ENCODE measurements around the gene BOD1L2. TPM values are rescaled to one million over a fixed set of nuclear protein-coding genes. Genes with fewer than 3 reads are reported as not detected.
A peak's percentile ranks its signal among the peaks of the same experiment; 100 is the strongest.

Gene BOD1L2
- total RNA-seq, 4 donors from 2014 or later, result not detected

- H3K9me3 ChIP-seq, result peaks cover 0 to 4% (median 0%) of the 10 kb centered on the region in 4 donors
- no peak overlapping the region for H3K4me3 ChIP-seq
- intact Hi-C loops (cut with DNase I), result no loop called here
- peak; percentile 31 for DNase-seq (ENCODE audit: extremely low spot score)
- TF ChIP-seq POLR2A (IDR thresholded peaks at IDR 0.05; ENCODE audit: low read depth), result no peak
- H3K27me3 ChIP-seq, result no peaks in the 10 kb centered on the region
- no peak overlapping the region for H3K27ac ChIP-seq (replicated peaks in 1 of 4)
- no peaks in the 10 kb centered on the region for H3K4me1 ChIP-seq
- H3K36me3 ChIP-seq, result no peaks in the 10 kb centered on the region
- WGBS, result 55% methylated on average over 3 of the region's 3 CpGs
Measured at GRCh38 chr18:57194070-57194469, 47.2 kb downstream of the BOD1L2 start.

- Histone ChIP-seq H3K9me3 (peaks cover 0 to 4% (median 0%) of the 10 kb centered on the region in 4 donors), H3K4me1 (no peaks in the 10 kb centered on the region), H3K4me3 (no peak overlapping the region), H3K27ac (replicated peaks in 1 of 4) (no peak overlapping the region), H3K36me3 (no peaks in the 10 kb centered on the region), H3K27me3 (no peaks in the 10 kb centered on the region)
- 49% methylated on average over 3 of the region's 3 CpGs for WGBS
- no peak for TF ChIP-seq POLR2AphosphoS5 (IDR thresholded peaks at IDR 0.05)
- no peak for TF ChIP-seq POLR2A (IDR thresholded peaks at IDR 0.05; ENCODE audit: low read depth)
- TF ChIP-seq EP300 (IDR thresholded peaks at IDR 0.05), result no peak
- TF ChIP-seq, protein P1, sequence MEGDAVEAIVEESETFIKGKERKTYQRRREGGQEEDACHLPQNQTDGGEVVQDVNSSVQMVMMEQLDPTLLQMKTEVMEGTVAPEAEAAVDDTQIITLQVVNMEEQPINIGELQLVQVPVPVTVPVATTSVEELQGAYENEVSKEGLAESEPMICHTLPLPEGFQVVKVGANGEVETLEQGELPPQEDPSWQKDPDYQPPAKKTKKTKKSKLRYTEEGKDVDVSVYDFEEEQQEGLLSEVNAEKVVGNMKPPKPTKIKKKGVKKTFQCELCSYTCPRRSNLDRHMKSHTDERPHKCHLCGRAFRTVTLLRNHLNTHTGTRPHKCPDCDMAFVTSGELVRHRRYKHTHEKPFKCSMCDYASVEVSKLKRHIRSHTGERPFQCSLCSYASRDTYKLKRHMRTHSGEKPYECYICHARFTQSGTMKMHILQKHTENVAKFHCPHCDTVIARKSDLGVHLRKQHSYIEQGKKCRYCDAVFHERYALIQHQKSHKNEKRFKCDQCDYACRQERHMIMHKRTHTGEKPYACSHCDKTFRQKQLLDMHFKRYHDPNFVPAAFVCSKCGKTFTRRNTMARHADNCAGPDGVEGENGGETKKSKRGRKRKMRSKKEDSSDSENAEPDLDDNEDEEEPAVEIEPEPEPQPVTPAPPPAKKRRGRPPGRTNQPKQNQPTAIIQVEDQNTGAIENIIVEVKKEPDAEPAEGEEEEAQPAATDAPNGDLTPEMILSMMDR (IDR thresholded peaks at IDR 0.05), result no peak
- intact Hi-C loops (cut with DNase I), result no loop called here
- no peak for DNase-seq (ENCODE audit: extremely low spot score)
Measured at GRCh38 chr18:57194622-57195021, 47.7 kb downstream of the BOD1L2 start.

GRCh38 chr18:57195341-57195740 lies 48.5 kb downstream of the BOD1L2 start:
- no peaks in the 10 kb centered on the region for H3K27me3 ChIP-seq
- no peaks in the 10 kb centered on the region for H3K36me3 ChIP-seq
- peaks cover 0 to 4% (median 0%) of the 10 kb centered on the region in 4 donors for H3K9me3 ChIP-seq
- intact Hi-C loops (cut with DNase I), result no loop called here
- TF ChIP-seq POLR2AphosphoS5 (IDR thresholded peaks at IDR 0.05), result no peak
- TF ChIP-seq EP300 (IDR thresholded peaks at IDR 0.05), result no peak
- H3K4me1 ChIP-seq, result no peaks in the 10 kb centered on the region
- no peak for DNase-seq (ENCODE audit: extremely low spot score)
- H3K27ac ChIP-seq (replicated peaks in 1 of 4), result no peak overlapping the region
- H3K4me3 ChIP-seq, result no peak overlapping the region
- 76% methylated on average over 1 of the region's 1 CpG for WGBS

DNA sequence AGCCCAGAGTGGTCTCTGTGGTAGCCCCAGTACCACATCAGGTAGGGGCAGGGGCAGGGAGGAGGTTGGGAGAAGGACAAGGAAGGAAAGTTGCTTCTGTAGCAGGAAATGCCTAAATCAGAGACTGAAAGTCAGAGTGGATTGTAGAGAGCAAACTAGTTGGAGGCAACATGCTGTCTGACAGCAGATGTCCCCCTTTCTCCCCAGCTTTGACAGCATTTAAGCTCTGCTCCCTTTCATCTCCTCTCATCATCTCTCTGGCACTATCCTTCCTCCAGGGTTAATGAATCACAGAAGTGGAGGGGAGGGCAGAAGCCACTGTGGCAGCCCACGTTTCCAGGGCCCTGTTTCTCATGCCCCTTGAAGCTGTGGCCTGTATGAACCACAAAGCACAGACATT lies 50.4 kb downstream of the BOD1L2 start:
- 27% methylated on average over 1 of the region's 1 CpG for WGBS
- no peaks in the 10 kb centered on the region for H3K9me3 ChIP-seq
- no peak overlapping the region for H3K27ac ChIP-seq (replicated peaks in 1 of 4)
- H3K4me3 ChIP-seq, result no peak overlapping the region
- no peak for DNase-seq (ENCODE audit: extremely low spot score)
- intact Hi-C loops (cut with DNase I), result no loop called here
- H3K36me3 ChIP-seq, result no peaks in the 10 kb centered on the region
- no peaks in the 10 kb centered on the region for H3K4me1 ChIP-seq
- no peaks in the 10 kb centered on the region for H3K27me3 ChIP-seq
- no peak for TF ChIP-seq EP300 (IDR thresholded peaks at IDR 0.05)
- TF ChIP-seq POLR2A (IDR thresholded peaks at IDR 0.05; ENCODE audit: low read depth), result no peak
- TF ChIP-seq POLR2AphosphoS5 (IDR thresholded peaks at IDR 0.05), result no peak
- TF ChIP-seq, protein P1 (IDR thresholded peaks at IDR 0.05), result no peak

DNA sequence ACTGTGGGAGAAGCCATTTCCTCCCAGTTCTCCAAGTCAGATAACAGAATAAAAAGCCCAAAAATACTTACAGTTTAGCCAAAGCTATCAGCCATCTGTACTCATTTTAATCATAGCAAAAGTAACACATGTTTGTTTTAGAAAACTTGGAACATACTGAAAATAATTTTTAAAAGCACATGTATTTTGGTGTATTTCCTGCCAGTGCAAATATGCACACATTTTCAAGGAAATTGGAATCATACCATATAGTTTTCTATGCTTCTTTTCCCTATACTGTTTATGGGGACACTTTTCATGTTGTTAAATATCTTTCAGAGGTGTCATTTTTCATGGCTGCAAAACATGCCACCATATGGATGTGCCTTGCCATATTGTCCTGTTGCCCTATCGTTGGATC lies 51.2 kb downstream of the BOD1L2 start:
- Histone ChIP-seq H3K4me3 (no peak overlapping the region), H3K4me1 (no peaks in the 10 kb centered on the region), H3K9me3 (no peaks in the 10 kb centered on the region), H3K27me3 (no peaks in the 10 kb centered on the region), H3K27ac (replicated peaks in 1 of 4) (no peak overlapping the region), H3K36me3 (no peaks in the 10 kb centered on the region)
- TF ChIP-seq, protein P1 (IDR thresholded peaks at IDR 0.05), result no peak
- TF ChIP-seq POLR2A (IDR thresholded peaks at IDR 0.05; ENCODE audit: low read depth) (no peak), EP300 (IDR thresholded peaks at IDR 0.05) (no peak), POLR2AphosphoS5 (IDR thresholded peaks at IDR 0.05) (no peak)
- DNase-seq (ENCODE audit: extremely low spot score), result no peak
- WGBS, result 44% methylated on average over 1 of the region's 1 CpG
- intact Hi-C loops (cut with DNase I), result no loop called here

Other genes with a start within 250 kb of the BOD1L2 start
- gene ST8SIA3, start 205.5 kb downstream of the BOD1L2 start, total RNA-seq, result under 1 TPM in 3 of 4 donors, not detected in 1; under 0.01 to 0.17 (median 0.06) TPM

Data from esophagus muscularis mucosa (tissue), 4 donors.